Gastroesophageal sphincter (tissue), 4 donors: ENCODE measurements around the gene TGFBR3. TPM values are rescaled to one million over a fixed set of nuclear protein-coding genes. Genes with fewer than 3 reads are reported as not detected.
A peak's percentile ranks its signal among the peaks of the same experiment; 100 is the strongest.

Source experiments
- ATAC-seq: fragments of 150-250 bp; one replicate; pipeline ENCODE4 v1.9.1; 2016; ENCODE audit warnings: mild to moderate bottlenecking, moderate library complexity
- H3K27ac ChIP-seq, 4 donors: fragments of 200-600 bp; sonication (generic) in 3 of 4; 1 replicate in 3 of 4; 2 replicates in 1 of 4; pipeline ENCODE4 v1.5.1; 2016 to 2019
- H3K27me3 ChIP-seq: fragments of 200-600 bp; sonication (generic); one replicate; pipeline ENCODE4 v1.5.1; 2019
- H3K36me3 ChIP-seq, 2 donors: fragments of 200-600 bp; sonication (generic); one replicate each; pipeline ENCODE4 v1.5.1; 2019; ENCODE audit warnings: control low read depth in 1 of 2
- H3K4me1 ChIP-seq, 3 donors: fragments of 200-600 bp; sonication (generic); 1 replicate in 2 of 3; 2 replicates in 1 of 3; pipeline ENCODE4 v1.5.1; 2016 to 2019; ENCODE audit warnings: control low read depth in 2 of 3
- H3K4me3 ChIP-seq, 2 donors: fragments of 200-600 bp; sonication (generic); one replicate each; pipeline ENCODE4 v1.5.1; 2019; ENCODE audit warnings: mild to moderate bottlenecking in 1 of 2, moderate library complexity in 1 of 2
- H3K9me3 ChIP-seq, 3 donors: fragments of 200-600 bp; sonication (generic); one replicate each; pipeline ENCODE4 v1.5.1; 2017 to 2019; ENCODE audit warnings: control low read depth in 2 of 3
- EP300 ChIP-seq: sonication (generic); formaldehyde crosslinking; IDR thresholded peaks from one replicate; pipeline ENCODE4 v1.6.1; 2017; ENCODE audit warnings: antibody characterized with exemption, mild to moderate bottlenecking
- POLR2A ChIP-seq, 2 donors: fragments of 450-650 bp; IDR thresholded peaks; one replicate each; pipeline ENCODE4 v1.6.1; 2017; ENCODE audit warnings: antibody characterized with exemption in 2 of 2, mild to moderate bottlenecking in 2 of 2, moderate library complexity in 1 of 2
- POLR2AphosphoS5 ChIP-seq: sonication (generic); formaldehyde crosslinking; IDR thresholded peaks from one replicate; pipeline ENCODE4 v1.6.1; 2017; ENCODE audit warnings: antibody characterized with exemption
- WGBS, 2 donors: methylation state at CpG; one replicate each; pipeline ENCODE4 v1.1.5; 2018; ENCODE audit warnings: low coverage in 1 of 2; 5-methylcytosine and 5-hydroxymethylcytosine counted together
- total RNA-seq, 4 donors: library from RNA; depleted of rRNA; stranded (reverse); fragments of >200 nt; gene quantifications; one replicate each; pipeline ENCODE4 v1.1.0, GENCODE V29; 2016
- TF ChIP-seq, protein P1 (sequence below), 4 experiments: fragments of 200-600 bp in 2 of 4; fragments of 450-650 bp in 2 of 4; sonication (generic) in 1 of 4; IDR thresholded peaks; one replicate each; pipeline ENCODE4 v1.5.1; 2017 to 2019; ENCODE audit warnings: antibody characterized with exemption in 4 of 4, mild to moderate bottlenecking in 2 of 4, moderate library complexity in 2 of 4

The TGFBR3 gene
- total RNA-seq, 4 donors from 2014 or later: 176 to 315 (median 248) TPM

DNA sequence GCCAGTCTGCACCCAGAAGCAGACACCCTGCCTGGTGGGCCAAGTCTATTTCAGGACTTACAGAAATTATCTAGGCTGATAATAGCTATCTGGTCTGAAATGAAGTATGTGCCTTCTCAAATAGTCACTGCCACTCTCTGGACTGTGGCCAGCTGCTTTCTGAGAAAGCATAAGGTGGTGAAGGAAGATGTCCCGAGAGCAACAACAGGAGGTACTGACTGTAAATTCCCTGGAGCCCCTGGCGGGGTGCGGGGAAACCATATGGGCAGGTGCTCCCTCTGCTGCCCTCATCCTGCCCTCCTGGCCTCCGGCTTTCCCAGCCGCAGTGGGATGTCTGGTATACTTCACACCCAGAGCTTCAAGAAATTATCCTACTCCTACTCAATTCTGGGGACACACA, 86.8 kb downstream of the TGFBR3 start:
- Histone ChIP-seq H3K36me3 (peaks cover 0 to 14% of the 10 kb centered on the region in 2 donors), H3K27ac (peak overlapping the region in 3 of 4 donors; percentile 74 to 84 (median 74)), H3K4me3 (no peak overlapping the region), H3K27me3 (no peaks in the 10 kb centered on the region), H3K9me3 (no peaks in the 10 kb centered on the region), H3K4me1 (peaks cover 17 to 89% (median 55%) of the 10 kb centered on the region in 3 donors)
- TF ChIP-seq, protein P1, sequence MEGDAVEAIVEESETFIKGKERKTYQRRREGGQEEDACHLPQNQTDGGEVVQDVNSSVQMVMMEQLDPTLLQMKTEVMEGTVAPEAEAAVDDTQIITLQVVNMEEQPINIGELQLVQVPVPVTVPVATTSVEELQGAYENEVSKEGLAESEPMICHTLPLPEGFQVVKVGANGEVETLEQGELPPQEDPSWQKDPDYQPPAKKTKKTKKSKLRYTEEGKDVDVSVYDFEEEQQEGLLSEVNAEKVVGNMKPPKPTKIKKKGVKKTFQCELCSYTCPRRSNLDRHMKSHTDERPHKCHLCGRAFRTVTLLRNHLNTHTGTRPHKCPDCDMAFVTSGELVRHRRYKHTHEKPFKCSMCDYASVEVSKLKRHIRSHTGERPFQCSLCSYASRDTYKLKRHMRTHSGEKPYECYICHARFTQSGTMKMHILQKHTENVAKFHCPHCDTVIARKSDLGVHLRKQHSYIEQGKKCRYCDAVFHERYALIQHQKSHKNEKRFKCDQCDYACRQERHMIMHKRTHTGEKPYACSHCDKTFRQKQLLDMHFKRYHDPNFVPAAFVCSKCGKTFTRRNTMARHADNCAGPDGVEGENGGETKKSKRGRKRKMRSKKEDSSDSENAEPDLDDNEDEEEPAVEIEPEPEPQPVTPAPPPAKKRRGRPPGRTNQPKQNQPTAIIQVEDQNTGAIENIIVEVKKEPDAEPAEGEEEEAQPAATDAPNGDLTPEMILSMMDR (IDR thresholded peaks at IDR 0.05): no peak
- TF ChIP-seq POLR2A (IDR thresholded peaks at IDR 0.05) (no peak), POLR2AphosphoS5 (no peak)
- no peak for ATAC-seq
- 51% methylated on average over 3 of the region's 5 CpGs; no CpG with 5 or more reads in 1 of the 2 donors for WGBS, 2 donors

- TF ChIP-seq, protein P1 (IDR thresholded peaks at IDR 0.05): no peak
- no peak for TF ChIP-seq EP300
- no peak for TF ChIP-seq POLR2A (IDR thresholded peaks at IDR 0.05)
- no peak for TF ChIP-seq POLR2AphosphoS5
- ATAC-seq: no peak
- H3K4me1 ChIP-seq: peaks cover 16 to 89% (median 51%) of the 10 kb centered on the region in 3 donors
- 11 to 17% methylated on average over 1 to 2 of the region's 2 CpGs for WGBS, 2 donors
- H3K36me3 ChIP-seq: peaks cover 0 to 14% of the 10 kb centered on the region in 2 donors
- no peak overlapping the region for H3K4me3 ChIP-seq
- H3K27ac ChIP-seq: peak overlapping the region in 3 of 4 donors; percentile 74 to 84 (median 74)
- no peaks in the 10 kb centered on the region for H3K9me3 ChIP-seq
- no peaks in the 10 kb centered on the region for H3K27me3 ChIP-seq
Measured at GRCh38 chr1:91798740-91799139, 87.2 kb downstream of the TGFBR3 start.

GRCh38 chr1:91798241-91798648, 87.7 kb downstream of the TGFBR3 start:
- ATAC-seq: peak; percentile 51
- H3K36me3 ChIP-seq: peaks cover 0 to 14% of the 10 kb centered on the region in 2 donors
- no peak overlapping the region for H3K4me3 ChIP-seq
- WGBS, 2 donors: 80 to 82% methylated on average over 3 to 4 of the region's 5 CpGs
- TF ChIP-seq POLR2A (IDR thresholded peaks at IDR 0.05) (no peak), EP300 (no peak), POLR2AphosphoS5 (no peak)
- TF ChIP-seq, protein P1 (IDR thresholded peaks at IDR 0.05): no peak
- H3K4me1 ChIP-seq: peaks cover 16 to 89% (median 46%) of the 10 kb centered on the region in 3 donors
- no peaks in the 10 kb centered on the region for H3K27me3 ChIP-seq
- H3K27ac ChIP-seq: peak overlapping the region in 3 of 4 donors; percentile 74 to 84 (median 74)
- H3K9me3 ChIP-seq: no peaks in the 10 kb centered on the region

DNA sequence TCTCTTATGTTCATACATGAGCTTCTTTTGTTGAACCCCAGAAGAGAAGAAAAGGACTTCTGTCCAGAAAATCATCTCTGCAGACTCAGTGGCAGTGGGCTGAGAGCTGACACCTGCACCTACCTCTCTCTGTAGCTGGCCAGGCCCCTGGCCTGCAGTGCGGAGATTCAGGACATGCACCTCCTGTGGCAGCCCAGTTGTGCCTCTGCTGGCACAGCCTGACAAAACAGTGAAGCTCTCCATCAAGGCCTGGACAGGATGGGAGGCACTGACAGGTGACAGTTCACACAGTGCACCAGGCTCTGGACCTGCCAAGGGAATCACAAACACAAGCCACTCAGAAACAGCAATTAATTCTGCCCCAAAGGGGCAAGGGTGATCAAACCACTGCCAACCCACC, 88.8 kb downstream of the TGFBR3 start:
- Histone ChIP-seq H3K4me3 (no peak overlapping the region), H3K9me3 (no peaks in the 10 kb centered on the region), H3K36me3 (peaks cover 0 to 14% of the 10 kb centered on the region in 2 donors), H3K27ac (peak overlapping the region in 3 of 4 donors; percentile 74 to 84 (median 74)), H3K4me1 (peaks cover 26 to 89% (median 52%) of the 10 kb centered on the region in 3 donors), H3K27me3 (no peaks in the 10 kb centered on the region)
- 100% methylated on average over 1 of the region's 1 CpG; no CpG with 5 or more reads in 1 of the 2 donors for WGBS, 2 donors
- no peak for ATAC-seq
- TF ChIP-seq EP300: no peak
- TF ChIP-seq POLR2A (IDR thresholded peaks at IDR 0.05): no peak
- no peak for TF ChIP-seq POLR2AphosphoS5
- TF ChIP-seq, protein P1 (IDR thresholded peaks at IDR 0.05): no peak

GRCh38 chr1:91796390-91796654, 89.6 kb downstream of the TGFBR3 start:
- peak overlapping the region in 3 of 4 donors; percentile 74 for H3K27ac ChIP-seq
- peaks cover 0 to 14% of the 10 kb centered on the region in 2 donors for H3K36me3 ChIP-seq
- ATAC-seq: no peak
- TF ChIP-seq EP300 (no peak), POLR2A (IDR thresholded peaks at IDR 0.05) (no peak), POLR2AphosphoS5 (no peak)
- TF ChIP-seq, protein P1 (IDR thresholded peaks at IDR 0.05): no peak
- H3K4me3 ChIP-seq: no peak overlapping the region
- no peaks in the 10 kb centered on the region for H3K9me3 ChIP-seq
- H3K4me1 ChIP-seq: peaks cover 28 to 90% (median 60%) of the 10 kb centered on the region in 3 donors
- WGBS, 2 donors: 93 to 94% methylated on average over 3 of the region's 4 CpGs
- no peaks in the 10 kb centered on the region for H3K27me3 ChIP-seq
